ENCODE data around the gene ADAP2.
"Not testable (repeated sequence)": the region's sequence is repeated elsewhere in the genome, so short reads cannot be mapped to it uniquely, and the experiment has no call there.

Gene ADAP2

GRCh38 chr17:30921544-30922196, at the start of gene ADAP2:
TSS of gene ADAP2 (plus strand) at chr17:30921945. CDS start at chr17:30922015, 70 bp downstream.
- peak; percentile 43 to 48 for DNase-seq

GRCh38 chr17:30886187-30886586, 35.6 kb upstream of the ADAP2 start:
- DNase-seq: no peak

- DNase-seq: no peak
Measured at GRCh38 chr17:30894236-30894635, 27.5 kb upstream of the ADAP2 start.

- no peak for DNase-seq
Measured at GRCh38 chr17:30897311-30897710, 24.4 kb upstream of the ADAP2 start.

- no peak for DNase-seq
Measured at GRCh38 chr17:30905742-30906100, 16.0 kb upstream of the ADAP2 start.

GRCh38 chr17:30906101-30906911, 15.4 kb upstream of the ADAP2 start, which contains the start of gene TEFM:
TSS of gene TEFM (minus strand) at chr17:30906238. CDS start at chr17:30906198, 40 bp downstream.
- peak; percentile 92 for DNase-seq

GRCh38 chr17:30908717-30909420, 12.9 kb upstream of the ADAP2 start:
- DNase-seq: no peak

- not testable (repeated sequence) for DNase-seq
Measured at GRCh38 chr17:30910151-30910550, 11.6 kb upstream of the ADAP2 start.

- no peak for DNase-seq
Measured at GRCh38 chr17:30913955-30914354, 7.8 kb upstream of the ADAP2 start.

- DNase-seq: no peak
Measured at GRCh38 chr17:30915833-30916611, 5.7 kb upstream of the ADAP2 start.

- DNase-seq: no peak
Measured at GRCh38 chr17:30917050-30917449, 4.7 kb upstream of the ADAP2 start.

GRCh38 chr17:30920282-30920681, 1.5 kb upstream of the ADAP2 start:
- no peak for DNase-seq

GRCh38 chr17:30920683-30921543, 832 bp upstream of the ADAP2 start:
- DNase-seq: no peak

- DNase-seq: no peak
Measured at GRCh38 chr17:30922235-30923030, 688 bp downstream of the ADAP2 start.

- no peak for DNase-seq
Measured at GRCh38 chr17:30924341-30924740, 2.6 kb downstream of the ADAP2 start.

- no peak for DNase-seq
Measured at GRCh38 chr17:30926516-30926915, 4.8 kb downstream of the ADAP2 start.

- no peak for DNase-seq
Measured at GRCh38 chr17:30927756-30928155, 6.0 kb downstream of the ADAP2 start.

GRCh38 chr17:30928584-30928983, 6.8 kb downstream of the ADAP2 start:
- no peak for DNase-seq

- DNase-seq: no peak
Measured at GRCh38 chr17:30929081-30929633, 7.4 kb downstream of the ADAP2 start.

- not testable (repeated sequence) for DNase-seq
Measured at GRCh38 chr17:30929861-30930260, 8.1 kb downstream of the ADAP2 start.

- DNase-seq: no peak
Measured at GRCh38 chr17:30930495-30930894, 8.8 kb downstream of the ADAP2 start.

All from Kasumi-1 (cell line).